GM18502 (cell line): ENCODE measurements around the gene FEV.
A peak's percentile ranks its signal among the peaks of the same experiment; 100 is the strongest.

Experiments used
- ATAC-seq: cut with Tn5 transposase; IDR thresholded peaks from one replicate; pipeline ENCODE4 v1.9.1; 2021; ENCODE audit warnings: mild to moderate bottlenecking; ENCODE audit not compliant: unreplicated experiment, poor library complexity

The FEV gene

DNA sequence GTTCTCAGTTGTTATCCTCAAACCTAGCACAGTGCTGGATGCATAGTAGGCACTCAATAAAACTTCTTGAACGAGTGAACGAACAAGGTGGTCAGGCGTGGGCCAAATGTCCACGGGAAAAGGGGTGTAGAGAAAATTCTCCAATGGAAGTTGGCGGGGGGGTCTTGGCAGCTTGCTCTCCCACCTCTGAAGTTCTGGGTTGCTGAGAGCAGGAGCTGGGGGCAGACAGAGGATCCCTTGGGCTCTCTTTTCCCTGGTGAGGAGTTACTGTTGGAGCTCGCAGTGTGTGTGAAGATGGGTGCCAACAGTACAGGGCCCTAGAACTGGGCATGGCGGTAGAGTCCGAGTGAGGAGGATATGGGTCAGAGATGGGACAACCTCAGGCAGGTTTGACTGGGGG, 10.6 kb upstream of the FEV start:
- peak; percentile 18 for ATAC-seq

DNA sequence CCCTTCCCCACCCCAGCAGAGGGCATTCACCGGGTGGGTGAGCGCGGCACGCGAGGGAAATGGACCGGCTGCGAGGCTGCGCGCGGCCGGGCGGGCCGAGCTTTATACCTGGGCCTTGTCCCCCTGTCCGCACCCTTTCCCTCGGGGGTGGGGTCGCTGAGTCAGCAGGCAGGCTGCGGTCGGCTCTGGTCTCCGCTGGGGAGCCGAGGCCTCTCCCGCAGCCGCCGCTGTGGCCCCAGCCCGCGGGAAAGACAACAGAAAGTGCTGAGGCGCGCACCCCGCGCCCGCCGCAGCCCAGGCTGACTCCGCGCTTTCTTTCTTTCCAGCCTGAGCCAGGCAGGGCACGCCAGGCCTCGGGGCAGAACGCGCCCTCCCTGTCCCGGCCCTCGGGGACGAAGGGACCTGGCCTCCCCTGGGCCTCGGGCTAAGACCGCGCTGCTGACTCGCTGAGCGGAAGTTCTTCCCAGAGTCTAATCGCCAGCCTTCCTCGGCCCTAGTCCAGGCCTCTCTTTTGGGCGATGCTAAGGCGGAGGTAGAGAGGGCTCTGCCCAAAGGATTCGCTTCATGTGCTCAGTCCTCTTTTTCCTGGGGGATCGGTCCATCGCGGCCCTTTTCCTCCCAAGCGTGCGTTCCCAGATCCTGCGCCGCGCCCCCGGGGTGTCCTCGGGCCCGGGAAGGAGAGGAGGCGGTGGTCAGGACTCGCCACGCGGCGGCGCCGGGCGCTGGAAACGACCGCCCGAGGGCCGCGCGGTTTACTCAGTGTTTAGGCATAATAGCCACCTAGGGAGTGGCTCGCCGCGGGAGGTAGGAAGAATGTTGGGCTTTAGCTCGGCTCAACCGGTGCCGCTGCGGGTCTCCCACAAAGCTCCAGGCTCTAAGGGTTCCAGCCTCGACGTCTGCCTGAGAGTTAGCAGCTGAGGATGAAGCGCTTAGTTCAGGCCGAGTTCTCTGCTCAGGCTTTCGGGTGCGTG, 8.6 kb upstream of the FEV start, which contains the start of gene CRYBA2:
CRYBA2 (minus strand) TSS at position 78 of the 971 bp plus-strand sequence. CDS start 246 bp downstream, outside the sequence.
- no peak for ATAC-seq

DNA sequence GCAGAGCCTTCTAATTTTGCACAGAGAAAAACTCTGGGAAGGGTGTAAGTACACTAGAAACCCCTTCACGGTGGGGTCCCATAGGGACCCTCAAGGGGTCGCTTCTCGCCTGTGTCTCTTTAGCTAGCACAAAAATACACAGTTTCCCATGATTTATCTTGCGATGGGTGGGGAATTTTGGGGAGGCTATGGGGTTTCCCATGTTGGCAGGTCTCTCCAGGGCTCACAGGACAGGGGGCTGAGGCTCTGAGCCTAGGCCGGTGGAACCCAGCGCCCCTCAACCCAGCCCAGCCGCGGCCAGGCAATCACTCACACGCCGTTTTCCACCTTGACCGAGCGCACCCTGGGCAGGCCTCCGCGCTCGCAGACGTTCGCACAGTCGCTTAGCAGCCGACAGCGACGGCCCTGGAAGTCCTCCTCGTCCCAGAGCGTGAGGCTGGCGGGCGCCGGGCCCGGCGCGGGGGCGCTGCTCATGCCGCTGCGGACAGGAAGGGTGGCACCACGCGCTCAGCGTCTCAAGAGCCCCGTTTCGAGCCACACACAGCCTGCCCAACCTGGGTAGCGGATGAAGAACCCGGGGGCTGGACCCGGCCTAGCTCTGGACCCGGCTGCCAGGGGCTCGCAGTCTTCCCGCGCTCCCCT, 7.8 kb upstream of the FEV start:
- no peak for ATAC-seq

DNA sequence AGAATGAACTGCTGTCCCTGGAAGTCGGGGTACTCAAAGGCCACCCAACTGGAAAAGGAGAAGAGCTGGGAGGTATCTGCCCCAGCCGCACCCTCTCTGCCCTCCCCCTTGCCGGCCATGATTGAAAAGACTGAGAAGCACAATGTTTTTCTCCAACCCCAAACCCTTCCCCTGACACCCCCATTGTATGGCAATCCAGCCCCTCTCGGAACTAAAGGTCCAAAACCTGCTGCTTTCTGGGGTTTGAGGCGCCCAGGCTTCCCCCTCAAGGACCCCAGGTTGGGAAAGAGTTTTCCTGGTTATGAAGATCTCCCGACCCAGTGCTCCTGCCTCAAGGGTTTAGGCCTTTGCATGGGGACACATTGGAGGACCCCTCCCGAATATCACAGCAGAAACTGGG, 7.2 kb upstream of the FEV start:
- no peak for ATAC-seq

DNA sequence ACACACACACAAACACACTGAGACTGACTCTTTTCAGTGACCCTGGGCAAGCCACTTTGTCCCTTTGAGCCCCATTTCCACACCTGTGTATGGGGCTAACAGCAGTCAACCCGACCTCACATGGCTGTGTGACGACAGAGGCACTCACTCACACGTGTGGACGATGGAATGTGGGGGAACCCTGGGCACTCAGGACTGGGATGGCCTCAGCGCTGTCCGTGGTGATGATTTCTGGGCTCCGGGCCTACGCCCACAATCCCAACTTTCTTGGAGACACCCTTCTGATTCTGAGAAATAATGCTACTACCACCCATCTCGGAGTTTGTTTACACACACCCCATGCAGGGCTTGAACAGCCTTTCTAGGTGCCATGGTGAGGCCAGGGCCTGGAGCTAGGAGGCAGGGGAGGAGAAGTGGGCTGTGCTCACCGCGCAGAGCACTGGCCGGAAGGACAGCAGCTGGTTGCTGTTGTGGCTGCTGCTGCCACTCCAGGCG, 6.7 kb upstream of the FEV start:
- ATAC-seq, result no peak

DNA sequence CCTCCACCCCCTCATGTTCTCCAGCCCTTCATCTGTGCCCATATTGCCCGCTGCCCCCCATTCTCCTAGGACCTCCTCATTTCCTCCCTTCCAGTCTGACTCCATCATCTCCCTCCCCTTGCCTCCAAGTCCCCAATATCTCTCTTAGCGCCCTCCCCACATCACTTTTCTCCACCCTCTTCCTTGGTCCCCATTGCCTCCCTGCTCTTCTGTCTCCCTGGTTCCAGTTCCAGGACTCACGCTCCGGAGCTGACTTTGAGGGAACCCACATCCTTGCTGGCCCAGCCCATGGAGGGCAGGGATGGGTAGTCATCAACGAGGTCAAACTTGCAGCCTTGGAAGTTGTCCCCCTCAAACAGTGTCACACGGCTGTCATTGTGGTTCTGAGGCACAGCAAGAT, 5.6 kb upstream of the FEV start:
- ATAC-seq, result no peak

- no peak for ATAC-seq
These were observed 5.1 kb upstream of the FEV start for GRCh38 chr2:218990052-218990451.

- ATAC-seq, result no peak
These were observed 3.7 kb upstream of the FEV start for GRCh38 chr2:218988650-218989049.

GRCh38 chr2:218988164-218988563, 3.2 kb upstream of the FEV start:
- no peak for ATAC-seq

GRCh38 chr2:218986148-218986761, 1.3 kb upstream of the FEV start:
- no peak for ATAC-seq

DNA sequence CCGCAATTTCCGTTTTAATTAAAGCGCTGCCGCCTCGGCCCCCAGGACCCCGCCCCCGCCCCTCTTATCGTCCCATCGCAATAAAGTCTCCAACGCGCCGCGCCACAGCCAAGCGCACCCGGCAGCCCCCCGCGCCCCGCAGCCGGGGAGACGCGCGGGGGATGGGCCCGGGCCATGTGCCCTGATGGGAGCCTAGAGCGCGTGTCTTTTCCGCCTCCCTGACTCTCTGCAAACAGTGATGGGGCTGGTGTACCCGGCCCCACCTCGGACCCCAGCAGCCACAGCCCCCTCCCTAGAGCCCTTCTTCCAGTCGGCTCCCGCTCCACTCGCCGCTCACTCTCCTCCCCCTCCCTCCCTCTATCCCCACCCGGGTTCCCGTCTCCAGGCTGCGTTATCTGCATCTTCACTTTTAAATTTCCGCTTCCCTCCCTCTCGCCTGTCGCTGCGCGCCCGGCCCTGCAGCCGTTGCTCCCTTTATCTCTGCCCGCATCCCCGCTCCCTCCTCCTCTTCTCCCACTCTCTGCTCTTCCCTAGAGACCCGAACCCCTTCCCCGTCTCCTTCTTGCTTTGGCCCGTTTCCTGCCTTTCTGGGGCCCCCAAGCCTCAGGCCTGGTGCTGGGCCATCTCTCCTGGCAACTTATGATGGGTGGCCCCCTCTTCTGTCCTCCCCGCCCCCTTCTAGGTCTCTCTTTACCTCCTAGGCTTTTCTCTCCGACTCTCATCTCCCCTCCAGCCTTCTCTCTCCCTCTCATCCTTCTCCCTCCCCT, 524 bp upstream of the FEV start:
- no peak for ATAC-seq

GRCh38 chr2:218984239-218985020, 554 bp downstream of the FEV start:
- ATAC-seq, result no peak

GRCh38 chr2:218983934-218984238, 1.1 kb downstream of the FEV start:
- no peak for ATAC-seq

GRCh38 chr2:218983263-218983933, 1.6 kb downstream of the FEV start:
- no peak for ATAC-seq

- ATAC-seq, result no peak
These were observed 2.3 kb downstream of the FEV start for GRCh38 chr2:218982586-218983262.

- ATAC-seq, result no peak
These were observed 3.0 kb downstream of the FEV start for GRCh38 chr2:218981881-218982585.

- ATAC-seq, result no peak
These were observed 3.5 kb downstream of the FEV start for GRCh38 chr2:218981390-218981880.
